Skeletal muscle satellite cell (primary cell): Measurements from ENCODE around the gene ZNHIT1.
"Not testable (repeated sequence)": the region's sequence is repeated elsewhere in the genome, so short reads cannot be mapped to it uniquely, and the experiment has no call there.

Source experiments
- H3K27me3 ChIP-seq: 2 replicates; pipeline ENCODE4 v1.7.0; 2013; ENCODE audit warnings: low read length; ENCODE audit not compliant: control insufficient read depth, insufficient read depth
- H3K36me3 ChIP-seq: 2 replicates; pipeline ENCODE4 v1.7.0; 2013; ENCODE audit warnings: mild to moderate bottlenecking, control low read depth, low read length; ENCODE audit not compliant: insufficient read depth
- H3K4me1 ChIP-seq: 2 replicates; pipeline ENCODE4 v1.7.0; 2013; ENCODE audit warnings: low read length; ENCODE audit not compliant: control insufficient read depth, insufficient read depth
- H3K4me2 ChIP-seq: 2 replicates; pipeline ENCODE4 v1.7.0; 2013; ENCODE audit warnings: mild to moderate bottlenecking, low read length
- H3K4me3 ChIP-seq: 2 replicates; pipeline ENCODE4 v1.7.0; 2013; ENCODE audit warnings: low read length
- H3K9ac ChIP-seq: 2 replicates; pipeline ENCODE4 v1.7.0; 2013; ENCODE audit warnings: mild to moderate bottlenecking, low read depth, low read length, moderate library complexity
- H3K9me3 ChIP-seq: replicated peaks from 2 replicates; pipeline ENCODE4 v1.7.0; 2013; ENCODE audit warnings: mild to moderate bottlenecking, control low read depth, low read length

The ZNHIT1 gene

DNA sequence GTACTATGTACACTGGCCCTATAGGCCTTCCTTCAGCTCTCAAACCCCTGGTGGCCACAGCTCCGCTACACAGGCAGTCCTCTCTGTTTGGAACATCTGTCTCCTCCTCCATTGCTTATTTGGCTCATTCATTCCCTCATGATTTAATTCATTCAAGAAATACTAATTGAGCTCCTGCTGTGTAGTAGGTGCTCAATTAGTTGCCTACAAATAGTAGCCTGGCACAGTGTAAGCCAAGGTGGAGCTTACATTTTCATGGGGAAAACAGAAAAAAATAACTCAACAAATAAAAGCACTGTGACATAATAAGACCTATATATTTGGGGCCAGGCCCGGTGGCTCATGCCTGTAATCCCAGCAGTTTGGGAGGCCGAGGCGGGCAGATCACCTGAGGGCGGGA, 30.3 kb downstream of the ZNHIT1 start:
- Histone ChIP-seq H3K27me3 (no peaks in the 10 kb centered on the region), H3K4me3 (no peak overlapping the region), H3K4me1 (peaks cover 25% of the 10 kb centered on the region), H3K4me2 (no peak overlapping the region), H3K9ac (no peak overlapping the region), H3K36me3 (peaks cover 13% of the 10 kb centered on the region), H3K9me3 (no peaks in the 10 kb centered on the region)

DNA sequence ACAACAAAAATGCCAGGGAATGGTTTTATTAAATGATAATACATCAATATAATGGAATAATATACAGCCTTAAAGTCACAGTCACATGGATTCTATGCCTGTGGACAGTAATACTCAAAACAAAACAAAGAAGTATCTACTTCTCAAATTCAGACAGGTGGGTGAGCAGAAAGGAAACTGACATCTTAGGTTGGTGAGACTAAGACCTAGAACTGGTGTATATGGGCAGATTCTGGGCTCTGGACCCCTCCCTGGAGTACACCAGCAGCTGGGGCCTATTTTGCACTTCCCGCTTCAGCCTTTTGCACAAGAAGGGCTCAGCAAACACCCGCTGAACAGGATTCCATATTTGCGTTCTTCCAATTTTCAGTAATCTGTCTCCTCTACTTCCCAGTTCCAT, 32.4 kb downstream of the ZNHIT1 start:
- no peak overlapping the region for H3K9ac ChIP-seq
- H3K4me2 ChIP-seq: peak overlapping the region; percentile 20
- H3K27me3 ChIP-seq: peaks cover 9% of the 10 kb centered on the region
- H3K4me1 ChIP-seq: peaks cover 13% of the 10 kb centered on the region
- no peaks in the 10 kb centered on the region for H3K9me3 ChIP-seq
- peaks cover 13% of the 10 kb centered on the region for H3K36me3 ChIP-seq
- no peak overlapping the region for H3K4me3 ChIP-seq

DNA sequence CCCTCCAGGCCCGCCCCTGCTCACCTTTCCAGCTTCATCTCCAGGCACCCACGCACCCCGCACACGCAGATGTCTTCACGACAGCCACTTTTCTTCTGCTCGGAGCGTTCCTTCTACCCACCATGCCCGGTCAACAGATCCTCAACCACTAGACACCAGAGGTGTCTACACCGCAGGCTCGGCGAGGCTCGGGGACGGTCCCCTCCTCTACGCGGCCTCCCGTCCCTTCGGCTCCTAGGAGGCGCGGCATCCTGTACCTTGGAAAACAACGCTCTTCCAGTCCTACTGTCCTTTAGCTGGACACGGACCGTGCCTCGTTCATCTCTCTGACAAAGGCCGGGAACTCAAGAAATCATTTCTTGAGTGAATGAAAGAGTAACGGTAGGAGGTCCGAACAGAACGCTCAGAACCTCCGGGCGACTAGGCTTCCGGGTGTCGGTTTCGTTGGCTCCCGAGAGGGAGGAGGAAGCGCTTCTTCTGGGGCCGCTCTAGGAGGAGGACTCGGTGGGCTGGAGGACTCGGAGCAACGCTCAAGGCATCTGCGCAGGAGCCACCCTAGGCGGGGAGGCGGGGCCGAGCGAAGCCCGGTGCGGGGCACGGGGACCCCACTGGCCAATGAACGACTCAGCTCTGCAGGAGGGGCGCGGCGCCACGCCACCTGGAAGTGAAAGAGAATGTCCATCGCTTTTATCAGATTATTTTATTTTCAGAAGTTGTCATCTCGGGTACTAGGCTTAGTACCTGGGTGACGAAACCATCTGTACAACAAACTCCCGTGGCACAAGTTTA, 34.1 kb downstream of the ZNHIT1 start:
- peaks cover 11% of the 10 kb centered on the region for H3K4me1 ChIP-seq
- H3K9ac ChIP-seq: peak overlapping the region; percentile 93
- peak overlapping the region; percentile 96 for H3K4me3 ChIP-seq
- peaks cover 18% of the 10 kb centered on the region for H3K27me3 ChIP-seq
- peak overlapping the region; percentile 78 for H3K4me2 ChIP-seq
- H3K9me3 ChIP-seq: no peaks in the 10 kb centered on the region
- peaks cover 13% of the 10 kb centered on the region for H3K36me3 ChIP-seq

DNA sequence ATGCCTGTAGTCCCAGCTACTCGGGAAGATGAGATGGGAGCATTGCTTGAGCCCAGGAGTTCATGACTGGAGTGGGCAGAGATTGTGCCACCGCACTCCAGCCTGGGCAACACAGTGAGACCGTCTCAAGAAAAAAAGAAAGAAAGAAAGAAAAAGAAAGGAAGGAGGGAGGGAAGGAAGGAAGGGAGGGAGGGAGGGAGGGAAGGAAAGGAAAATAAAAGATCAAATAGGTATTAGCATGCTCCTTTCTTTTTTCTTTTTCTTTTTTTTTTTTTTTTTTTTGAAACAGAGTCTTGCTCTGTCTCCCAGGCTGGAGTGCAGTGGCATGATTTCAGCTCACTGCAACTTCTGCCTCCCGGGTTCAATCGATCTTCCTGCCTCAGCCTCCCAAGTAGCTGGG, 35.2 kb downstream of the ZNHIT1 start:
- not testable (repeated sequence) for H3K4me3 ChIP-seq, H3K4me2 ChIP-seq, H3K9ac ChIP-seq, H3K36me3 ChIP-seq, H3K9me3 ChIP-seq
- Histone ChIP-seq H3K27me3 (peaks cover 18% of the 10 kb centered on the region), H3K4me1 (peaks cover 11% of the 10 kb centered on the region)

DNA sequence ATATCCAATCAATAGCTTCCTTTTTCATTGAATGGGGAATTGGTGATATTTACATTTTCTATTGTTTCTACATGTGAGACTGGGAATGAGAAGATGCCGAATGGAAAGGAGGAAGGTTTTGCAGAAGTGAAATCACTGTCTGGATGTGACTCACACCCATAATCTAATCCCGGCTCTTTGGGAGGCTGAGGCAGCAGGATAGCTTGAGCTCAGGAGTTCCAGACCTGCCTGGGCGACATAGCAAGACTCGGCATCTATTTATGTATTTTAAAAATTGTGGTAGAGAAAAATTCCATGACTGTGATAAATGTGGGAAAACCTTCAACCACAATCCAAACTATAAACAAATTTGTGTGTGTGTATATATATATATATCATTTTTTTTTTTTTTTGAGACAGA, 37.8 kb downstream of the ZNHIT1 start:
- Histone ChIP-seq H3K36me3 (no peaks in the 10 kb centered on the region), H3K4me2 (no peak overlapping the region), H3K9ac (no peak overlapping the region), H3K27me3 (peaks cover 21% of the 10 kb centered on the region), H3K9me3 (no peaks in the 10 kb centered on the region), H3K4me3 (no peak overlapping the region), H3K4me1 (peaks cover 5% of the 10 kb centered on the region)

DNA sequence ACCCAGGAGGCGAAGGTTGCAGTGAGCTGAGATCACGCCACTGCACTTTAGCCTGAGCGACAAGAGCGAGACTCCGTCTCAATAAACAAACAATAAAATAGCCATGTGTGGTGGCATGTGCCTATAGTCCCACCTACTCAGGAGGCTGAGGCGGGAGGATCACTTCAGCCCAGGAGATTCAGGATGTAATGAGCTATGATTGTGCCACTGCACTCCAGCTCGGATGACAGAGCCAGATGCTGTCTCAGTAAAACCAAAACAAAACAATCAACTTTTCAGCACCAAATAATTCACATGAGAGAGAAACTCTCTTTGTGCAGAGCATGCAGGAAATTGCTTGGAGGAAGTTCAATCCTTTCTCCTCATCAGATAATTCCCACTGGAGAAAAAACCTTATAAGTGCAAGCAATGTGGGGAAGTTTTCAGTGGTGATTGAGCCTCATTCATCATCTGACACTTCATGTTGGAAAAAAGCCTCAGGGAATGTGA, 40.3 kb downstream of the ZNHIT1 start:
- H3K36me3 ChIP-seq: no peaks in the 10 kb centered on the region
- no peak overlapping the region for H3K4me3 ChIP-seq
- no peak overlapping the region for H3K9ac ChIP-seq
- H3K27me3 ChIP-seq: peaks cover 27% of the 10 kb centered on the region
- H3K4me1 ChIP-seq: no peaks in the 10 kb centered on the region
- no peak overlapping the region for H3K4me2 ChIP-seq
- no peaks in the 10 kb centered on the region for H3K9me3 ChIP-seq

DNA sequence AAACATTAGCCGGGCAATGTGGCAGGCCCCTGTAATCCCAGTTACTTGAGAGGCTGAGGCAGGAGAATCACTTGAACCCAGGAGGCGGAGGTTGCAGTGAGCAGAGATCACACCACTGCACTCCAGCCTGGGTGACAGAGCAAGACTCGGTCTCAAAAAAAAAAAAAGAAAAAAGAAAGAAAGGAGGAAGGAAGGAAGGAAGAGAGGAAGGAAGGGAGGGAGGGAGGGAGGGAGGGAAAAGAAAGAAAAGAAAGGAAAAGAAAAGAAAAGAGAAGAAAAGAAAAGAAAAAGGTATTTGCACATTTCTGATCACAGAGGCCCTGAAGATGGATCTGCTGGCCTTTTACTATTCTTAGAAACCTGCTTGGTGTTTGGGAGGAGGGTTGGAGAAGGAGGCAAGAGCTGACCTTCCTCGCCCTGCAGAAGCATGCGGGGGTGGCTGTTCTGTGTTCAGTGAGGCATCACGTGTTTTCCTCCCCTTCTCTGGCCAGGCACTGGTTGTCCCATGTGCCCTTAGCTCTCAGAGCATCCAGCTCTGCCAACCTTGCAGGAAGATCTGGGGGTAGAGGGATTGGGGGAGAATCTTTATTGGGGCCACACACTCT, 46.2 kb downstream of the ZNHIT1 start:
- H3K4me1 ChIP-seq, H3K4me2 ChIP-seq, H3K4me3 ChIP-seq, H3K27me3 ChIP-seq, H3K9me3 ChIP-seq, H3K9ac ChIP-seq, H3K36me3 ChIP-seq: not testable (repeated sequence)

DNA sequence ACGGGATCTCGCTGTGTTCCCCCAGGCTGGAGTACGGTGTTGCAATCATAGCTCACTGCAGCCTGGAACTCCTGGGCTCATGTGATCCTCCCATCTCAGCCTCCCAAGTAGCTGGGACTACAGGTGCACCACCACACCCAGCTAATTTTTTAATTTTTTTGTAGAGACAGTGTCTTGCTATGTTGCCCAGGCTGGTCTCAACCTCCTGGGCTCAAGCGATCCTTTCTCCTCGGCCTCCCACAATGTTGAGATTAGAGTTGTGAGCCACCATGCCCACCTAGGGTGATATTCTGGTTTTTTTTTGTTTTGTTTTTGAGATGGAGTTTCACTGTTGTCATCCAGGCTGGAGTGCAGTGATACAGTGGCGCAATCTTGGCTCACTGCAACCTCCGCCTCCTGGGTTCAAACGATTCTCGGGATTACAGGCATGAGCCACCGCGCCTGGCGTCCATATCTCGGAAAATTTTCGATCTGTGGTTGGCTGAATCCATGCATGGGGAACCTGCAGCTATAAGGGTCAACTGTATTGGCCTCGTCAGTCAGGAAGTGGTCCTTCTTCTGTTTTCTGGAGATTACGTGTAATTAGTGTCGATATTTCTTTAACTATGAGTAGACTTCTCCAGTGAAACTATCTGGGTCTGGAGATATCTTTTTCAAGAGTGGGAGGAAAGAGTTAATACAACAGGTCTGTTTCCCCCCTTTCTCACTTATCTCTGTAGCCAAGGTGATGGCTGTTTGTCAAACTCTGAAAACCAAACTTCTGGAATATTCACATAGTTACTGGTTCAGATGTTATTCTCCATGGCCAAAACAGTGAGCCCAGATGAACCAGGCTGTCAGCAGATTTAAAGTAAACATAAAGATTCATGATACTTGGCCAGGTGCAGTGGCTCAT, 47.9 kb downstream of the ZNHIT1 start:
- peaks cover 4% of the 10 kb centered on the region for H3K4me1 ChIP-seq
- H3K9me3 ChIP-seq: no peaks in the 10 kb centered on the region
- H3K4me2 ChIP-seq: no peak overlapping the region
- no peak overlapping the region for H3K4me3 ChIP-seq
- H3K27me3 ChIP-seq: peaks cover 7% of the 10 kb centered on the region
- H3K36me3 ChIP-seq: no peaks in the 10 kb centered on the region
- no peak overlapping the region for H3K9ac ChIP-seq

DNA sequence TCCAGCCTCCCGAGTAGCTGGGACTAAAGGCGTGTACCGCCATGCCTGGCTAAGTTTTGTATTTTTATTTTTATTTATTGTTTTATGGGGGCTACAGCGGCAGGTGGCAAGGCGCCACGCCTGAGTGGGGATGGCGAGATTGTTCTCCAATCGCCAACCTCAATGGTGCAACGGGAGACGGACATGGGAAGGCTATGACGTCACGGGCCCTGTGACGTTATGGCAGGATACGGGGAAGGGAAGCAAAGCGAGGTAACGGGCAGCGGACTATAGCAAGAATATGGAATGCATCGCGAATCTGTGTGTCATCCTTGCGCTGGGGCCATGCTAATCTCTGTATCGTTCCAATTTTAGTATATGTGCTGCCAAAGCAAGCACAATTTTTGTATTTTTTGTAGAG, 51.7 kb downstream of the ZNHIT1 start:
- no peaks in the 10 kb centered on the region for H3K9me3 ChIP-seq
- H3K4me2 ChIP-seq: no peak overlapping the region
- H3K9ac ChIP-seq: no peak overlapping the region
- no peak overlapping the region for H3K4me3 ChIP-seq
- H3K36me3 ChIP-seq: no peaks in the 10 kb centered on the region
- no peaks in the 10 kb centered on the region for H3K4me1 ChIP-seq
- H3K27me3 ChIP-seq: peaks cover 25% of the 10 kb centered on the region

DNA sequence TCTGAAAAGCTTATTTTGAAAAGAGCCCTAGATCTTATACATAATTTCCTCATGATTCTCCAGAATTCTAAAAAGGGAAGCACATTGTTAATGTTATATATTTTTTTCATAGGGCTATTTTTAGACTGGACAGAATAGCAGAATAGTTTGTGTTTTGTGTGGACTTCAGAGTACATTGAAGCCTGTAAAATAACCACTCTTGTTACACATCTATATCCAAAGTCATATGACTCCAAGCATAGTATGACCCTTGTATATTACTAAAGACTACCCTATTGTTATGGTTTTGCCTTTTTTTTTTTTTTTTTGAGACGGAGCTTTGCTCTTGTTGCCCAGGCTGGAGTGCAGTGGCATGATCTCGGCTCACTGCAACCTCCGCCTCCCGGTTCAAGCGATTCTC, 53.1 kb downstream of the ZNHIT1 start:
- H3K27me3 ChIP-seq: peaks cover 35% of the 10 kb centered on the region

DNA sequence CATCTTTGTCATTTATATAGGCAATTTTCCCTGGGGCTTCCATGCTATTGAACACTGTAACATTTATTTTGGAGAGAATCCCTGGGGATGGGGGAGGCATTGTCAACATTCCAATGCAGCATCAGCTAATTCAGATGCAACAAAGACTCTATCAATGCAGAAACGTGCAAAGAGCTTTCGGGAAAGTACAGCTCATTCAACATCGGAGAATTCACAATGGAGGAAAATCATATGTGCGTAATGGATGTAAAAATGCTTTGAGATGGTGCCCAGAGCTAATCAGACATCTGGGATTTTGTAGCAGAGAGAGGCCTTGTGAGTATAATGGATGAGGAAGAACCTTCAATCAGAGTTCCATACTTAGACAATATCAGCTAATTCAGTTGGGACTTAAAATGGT, 55.2 kb downstream of the ZNHIT1 start:
- Histone ChIP-seq H3K27me3 (peaks cover 52% of the 10 kb centered on the region), H3K4me2 (no peak overlapping the region), H3K4me1 (no peaks in the 10 kb centered on the region), H3K9me3 (no peaks in the 10 kb centered on the region), H3K36me3 (no peaks in the 10 kb centered on the region), H3K4me3 (no peak overlapping the region), H3K9ac (no peak overlapping the region)

More for the DNA sequence above, 53.1 kb downstream of the ZNHIT1 start:
- Histone ChIP-seq H3K4me3 (no peak overlapping the region), H3K9me3 (no peaks in the 10 kb centered on the region), H3K9ac (no peak overlapping the region), H3K36me3 (no peaks in the 10 kb centered on the region), H3K4me1 (no peaks in the 10 kb centered on the region), H3K4me2 (no peak overlapping the region)
